GM23248 (cell line): ENCODE results near the gene GUCA2B. TPM values are rescaled to one million over a fixed set of nuclear protein-coding genes. Genes with fewer than 3 reads are reported as not detected.

Experiments used
- DNase-seq: peaks from one replicate; pipeline ENCODE4 v3.0.0-alpha.2; 2015
- H2AFZ ChIP-seq: fragments of 200-600 bp; sonication (generic); 2 replicates; pipeline ENCODE4 v1.6.1; 2016; ENCODE audit warnings: antibody characterized with exemption
- H3F3A ChIP-seq: fragments of 200-600 bp; sonication (generic); 2 replicates; pipeline ENCODE4 v1.6.1; 2016; ENCODE audit warnings: mild to moderate bottlenecking, antibody characterized with exemption, mixed run types; ENCODE audit not compliant: insufficient read depth
- H3K27ac ChIP-seq: fragments of 200-600 bp; sonication (generic); 2 replicates; pipeline ENCODE4 v1.5.1; 2016; ENCODE audit warnings: mild to moderate bottlenecking
- H3K27me3 ChIP-seq: fragments of 200-600 bp; sonication (generic); replicated peaks from 2 replicates; pipeline ENCODE4 v1.6.1; 2016; ENCODE audit warnings: mild to moderate bottlenecking; ENCODE audit not compliant: insufficient read depth
- H3K36me3 ChIP-seq: fragments of 200-600 bp; sonication (generic); 2 replicates; pipeline ENCODE4 v1.6.1; 2016; ENCODE audit warnings: low read depth, mild to moderate bottlenecking
- H3K4me1 ChIP-seq: fragments of 200-600 bp; sonication (generic); 2 replicates; pipeline ENCODE4 v1.6.1; 2016; ENCODE audit warnings: mild to moderate bottlenecking; ENCODE audit not compliant: insufficient read depth
- H3K4me2 ChIP-seq: fragments of 200-600 bp; sonication (generic); one replicate; pipeline ENCODE4 v1.6.1; 2016; ENCODE audit warnings: mild to moderate bottlenecking; ENCODE audit not compliant: unreplicated experiment
- H3K4me3 ChIP-seq: fragments of 200-600 bp; sonication (generic); 2 replicates; pipeline ENCODE4 v1.5.1; 2016; ENCODE audit warnings: mild to moderate bottlenecking
- H3K79me2 ChIP-seq: fragments of 200-600 bp; sonication (generic); 2 replicates; pipeline ENCODE4 v1.6.1; 2016; ENCODE audit warnings: mild to moderate bottlenecking; ENCODE audit not compliant: insufficient read depth
- H3K9ac ChIP-seq: fragments of 200-600 bp; sonication (generic); 2 replicates; pipeline ENCODE4 v1.6.1; 2016; ENCODE audit warnings: mild to moderate bottlenecking
- H3K9me2 ChIP-seq: fragments of 200-600 bp; sonication (generic); 2 replicates; pipeline ENCODE4 v1.6.1; 2016; ENCODE audit warnings: mixed run types, mild to moderate bottlenecking, moderate library complexity; ENCODE audit not compliant: insufficient read depth
- H3K9me3 ChIP-seq: fragments of 200-600 bp; sonication (generic); one replicate; pipeline ENCODE4 v1.6.1; 2017; ENCODE audit warnings: low read depth
- H4K20me1 ChIP-seq: fragments of 200-600 bp; sonication (generic); 2 replicates; pipeline ENCODE4 v1.6.0; 2016; ENCODE audit not compliant: insufficient read depth
- EZH2 ChIP-seq: fragments of 200-600 bp; sonication (generic); IDR thresholded peaks from 2 replicates; pipeline ENCODE4 v1.6.1; 2018; ENCODE audit warnings: antibody characterized with exemption, mild to moderate bottlenecking; ENCODE audit not compliant: insufficient read depth, poor library complexity, severe bottlenecking
- EZH2phosphoT487 ChIP-seq: fragments of 200-600 bp; sonication (generic); IDR thresholded peaks from 2 replicates; pipeline ENCODE4 v1.6.1; 2018; ENCODE audit warnings: antibody characterized with exemption, moderate library complexity, mild to moderate bottlenecking, low read depth; ENCODE audit not compliant: insufficient read depth
- WGBS, 2 experiments: methylation state at CpG; one replicate each; pipeline ENCODE4 v1.1.6; 2015 to 2017; ENCODE audit warnings: low lambda C conversion rate in 2 of 2, low coverage in 1 of 2; ENCODE audit errors: missing lambda C conversion rate in 2 of 2; 5-methylcytosine and 5-hydroxymethylcytosine counted together
- in situ Hi-C: fragments of 300-500 bp; cut with MboI; formaldehyde crosslinking; loops from 2 replicates; pipeline ENCODE4 v1.15.0; 2020
- polyA plus RNA-seq: library from polyadenylated mRNA; unstranded; fragments of >200 nt; fragmentation: Nextera tagmentation; extraction: Ambion mirVana; gene quantifications from 2 replicates; pipeline ENCODE4 v1.2.1, GENCODE V29; 2016
- total RNA-seq: library from RNA; depleted of rRNA; stranded (reverse); fragments of >200 nt; shearing (Covaris generic); gene quantifications from 2 replicates; pipeline ENCODE4 v1.2.3, GENCODE V29; 2014

GUCA2B gene
- total and polyA plus RNA-seq, 2 experiments from 2014 or later: not detected

GRCh38 chr1:42150651-42151050 lies 2.6 kb upstream of the GUCA2B start:
- Histone ChIP-seq H3K27ac (no peak overlapping the region), H3K9me2 (no peaks in the 10 kb centered on the region), H3K9ac (no peak overlapping the region), H3K9me3 (no peaks in the 10 kb centered on the region), H3F3A (no peaks in the 10 kb centered on the region), H3K4me1 (no peaks in the 10 kb centered on the region), H3K4me3 (no peak overlapping the region), H4K20me1 (no peaks in the 10 kb centered on the region), H3K4me2 (no peak overlapping the region), H3K27me3 (peaks cover 38% of the 10 kb centered on the region), H2AFZ (no peak overlapping the region), H3K36me3 (no peaks in the 10 kb centered on the region), H3K79me2 (no peaks in the 10 kb centered on the region)
- WGBS, 2 experiments: 66 to 72% methylated on average over 5 of the region's 5 CpGs
- no peak for DNase-seq
- in situ Hi-C loops: no loop called here
- TF ChIP-seq EZH2phosphoT487 (no peak), EZH2 (no peak)

DNA sequence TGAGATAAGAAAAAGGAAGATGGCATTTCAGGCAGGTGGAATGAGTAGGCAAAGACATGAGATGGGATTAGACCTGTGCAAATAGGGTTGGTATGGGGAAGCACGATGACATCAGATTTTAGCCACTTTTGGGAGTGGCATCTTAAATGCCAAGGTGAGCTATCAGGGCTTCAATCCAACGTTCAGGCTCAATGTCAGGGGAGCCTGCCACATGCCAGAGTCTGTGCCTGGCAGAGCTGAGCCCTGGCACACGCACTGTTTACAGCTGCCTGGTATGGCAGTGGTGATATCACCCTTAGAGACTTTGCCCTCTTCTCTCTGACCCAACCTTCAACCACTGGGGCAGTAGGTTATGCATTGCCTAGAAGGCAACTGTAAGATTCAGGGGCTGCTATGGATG lies 1.1 kb upstream of the GUCA2B start:
- H3K9ac ChIP-seq: no peak overlapping the region
- 53 to 62% methylated on average over 3 of the region's 3 CpGs for WGBS, 2 experiments
- DNase-seq: no peak
- TF ChIP-seq EZH2phosphoT487: no peak
- no peak for TF ChIP-seq EZH2
- H3K27ac ChIP-seq: no peak overlapping the region
- no peaks in the 10 kb centered on the region for H3F3A ChIP-seq
- peaks cover 31% of the 10 kb centered on the region for H3K27me3 ChIP-seq
- H3K4me2 ChIP-seq: no peak overlapping the region
- in situ Hi-C loops: no loop called here
- no peaks in the 10 kb centered on the region for H3K9me3 ChIP-seq
- H3K4me3 ChIP-seq: no peak overlapping the region
- H3K9me2 ChIP-seq: no peaks in the 10 kb centered on the region
- no peaks in the 10 kb centered on the region for H3K36me3 ChIP-seq
- H3K4me1 ChIP-seq: no peaks in the 10 kb centered on the region
- no peaks in the 10 kb centered on the region for H3K79me2 ChIP-seq
- H2AFZ ChIP-seq: no peak overlapping the region
- no peaks in the 10 kb centered on the region for H4K20me1 ChIP-seq

GRCh38 chr1:42153624-42154023 lies 414 bp downstream of the GUCA2B start:
- Histone ChIP-seq H3K4me2 (no peak overlapping the region), H3K27me3 (peaks cover 19% of the 10 kb centered on the region; the same call in 1 of the 2 replicates), H2AFZ (no peak overlapping the region), H3K27ac (no peak overlapping the region), H3F3A (no peaks in the 10 kb centered on the region), H3K4me1 (no peaks in the 10 kb centered on the region), H3K9ac (no peak overlapping the region), H3K36me3 (no peaks in the 10 kb centered on the region), H3K9me3 (no peaks in the 10 kb centered on the region), H3K4me3 (no peak overlapping the region), H3K9me2 (no peaks in the 10 kb centered on the region), H4K20me1 (no peaks in the 10 kb centered on the region), H3K79me2 (no peaks in the 10 kb centered on the region)
- DNase-seq: no peak
- in situ Hi-C loops: no loop called here
- WGBS, 2 experiments: 46 to 51% methylated on average over 4 to 6 of the region's 6 CpGs
- no peak for TF ChIP-seq EZH2phosphoT487
- TF ChIP-seq EZH2: no peak

GRCh38 chr1:42154685-42155084 lies 1.5 kb downstream of the GUCA2B start:
- Histone ChIP-seq H3K4me1 (no peaks in the 10 kb centered on the region), H3K27ac (no peak overlapping the region), H3K79me2 (no peaks in the 10 kb centered on the region), H2AFZ (no peak overlapping the region), H3K9me3 (no peaks in the 10 kb centered on the region), H3K9ac (no peak overlapping the region), H3F3A (no peaks in the 10 kb centered on the region), H3K27me3 (peaks cover 10% of the 10 kb centered on the region; the same call in 1 of the 2 replicates), H3K4me3 (no peak overlapping the region), H4K20me1 (no peaks in the 10 kb centered on the region), H3K4me2 (no peak overlapping the region), H3K36me3 (no peaks in the 10 kb centered on the region), H3K9me2 (no peaks in the 10 kb centered on the region)
- DNase-seq: no peak
- in situ Hi-C loops: no loop called here
- WGBS, 2 experiments: 60 to 68% methylated on average over 10 to 13 of the region's 13 CpGs
- no peak for TF ChIP-seq EZH2phosphoT487
- no peak for TF ChIP-seq EZH2

GRCh38 chr1:42155362-42155761 lies 2.2 kb downstream of the GUCA2B start:
- no peak overlapping the region for H3K9ac ChIP-seq
- no peak overlapping the region for H3K4me3 ChIP-seq
- DNase-seq: no peak
- H3K36me3 ChIP-seq: no peaks in the 10 kb centered on the region
- no peaks in the 10 kb centered on the region for H3K4me1 ChIP-seq
- no peak for TF ChIP-seq EZH2
- no peak for TF ChIP-seq EZH2phosphoT487
- H3F3A ChIP-seq: no peaks in the 10 kb centered on the region
- no peaks in the 10 kb centered on the region for H3K79me2 ChIP-seq
- H3K27me3 ChIP-seq: peaks cover 5% of the 10 kb centered on the region; the same call in 1 of the 2 replicates
- no peaks in the 10 kb centered on the region for H3K9me3 ChIP-seq
- H3K27ac ChIP-seq: no peak overlapping the region
- in situ Hi-C loops: no loop called here
- H4K20me1 ChIP-seq: no peaks in the 10 kb centered on the region
- no peak overlapping the region for H2AFZ ChIP-seq
- no peak overlapping the region for H3K4me2 ChIP-seq
- 69 to 75% methylated on average over 12 of the region's 12 CpGs for WGBS, 2 experiments
- H3K9me2 ChIP-seq: no peaks in the 10 kb centered on the region
